ENCODE data around the gene SLC39A11.

DNA sequence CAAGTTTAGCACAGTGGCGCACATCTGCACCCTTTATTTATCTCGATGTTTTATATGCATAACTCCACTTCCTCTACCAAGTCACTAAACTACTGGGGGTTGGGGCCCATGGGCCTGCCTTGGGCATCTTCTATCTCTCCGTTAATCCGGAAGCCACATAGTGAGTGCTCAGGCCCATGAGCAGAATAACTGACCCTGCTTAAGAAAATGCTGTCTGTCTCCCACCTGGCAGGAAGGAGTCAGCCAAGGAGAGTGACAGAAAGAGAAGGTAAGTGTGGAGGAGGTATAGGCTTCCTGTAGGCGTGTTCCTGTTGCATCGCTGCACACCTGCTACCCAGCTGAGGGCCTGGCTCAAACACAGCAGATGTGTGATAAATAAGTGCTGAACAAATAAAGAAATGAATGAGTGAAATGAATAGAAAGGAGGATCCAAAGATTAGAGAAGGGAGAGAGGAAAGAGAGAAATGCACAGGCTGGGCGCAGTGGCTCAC is 320.1 kb downstream of the SLC39A11 start:
- TF ChIP-seq, protein P1, sequence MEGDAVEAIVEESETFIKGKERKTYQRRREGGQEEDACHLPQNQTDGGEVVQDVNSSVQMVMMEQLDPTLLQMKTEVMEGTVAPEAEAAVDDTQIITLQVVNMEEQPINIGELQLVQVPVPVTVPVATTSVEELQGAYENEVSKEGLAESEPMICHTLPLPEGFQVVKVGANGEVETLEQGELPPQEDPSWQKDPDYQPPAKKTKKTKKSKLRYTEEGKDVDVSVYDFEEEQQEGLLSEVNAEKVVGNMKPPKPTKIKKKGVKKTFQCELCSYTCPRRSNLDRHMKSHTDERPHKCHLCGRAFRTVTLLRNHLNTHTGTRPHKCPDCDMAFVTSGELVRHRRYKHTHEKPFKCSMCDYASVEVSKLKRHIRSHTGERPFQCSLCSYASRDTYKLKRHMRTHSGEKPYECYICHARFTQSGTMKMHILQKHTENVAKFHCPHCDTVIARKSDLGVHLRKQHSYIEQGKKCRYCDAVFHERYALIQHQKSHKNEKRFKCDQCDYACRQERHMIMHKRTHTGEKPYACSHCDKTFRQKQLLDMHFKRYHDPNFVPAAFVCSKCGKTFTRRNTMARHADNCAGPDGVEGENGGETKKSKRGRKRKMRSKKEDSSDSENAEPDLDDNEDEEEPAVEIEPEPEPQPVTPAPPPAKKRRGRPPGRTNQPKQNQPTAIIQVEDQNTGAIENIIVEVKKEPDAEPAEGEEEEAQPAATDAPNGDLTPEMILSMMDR (IDR thresholded peaks at IDR 0.05; ENCODE audit: insufficient read depth, low read length) = no peak
- TF ChIP-seq POLR2AphosphoS5 (IDR thresholded peaks at IDR 0.05; ENCODE audit: low read depth) (no peak), GABPA (IDR thresholded peaks at IDR 0.05; ENCODE audit: low read depth) (no peak), SPI1 (IDR thresholded peaks at IDR 0.05; ENCODE audit: borderline replicate concordance, low read depth) (no peak)
- TF ChIP-seq, protein P2, sequence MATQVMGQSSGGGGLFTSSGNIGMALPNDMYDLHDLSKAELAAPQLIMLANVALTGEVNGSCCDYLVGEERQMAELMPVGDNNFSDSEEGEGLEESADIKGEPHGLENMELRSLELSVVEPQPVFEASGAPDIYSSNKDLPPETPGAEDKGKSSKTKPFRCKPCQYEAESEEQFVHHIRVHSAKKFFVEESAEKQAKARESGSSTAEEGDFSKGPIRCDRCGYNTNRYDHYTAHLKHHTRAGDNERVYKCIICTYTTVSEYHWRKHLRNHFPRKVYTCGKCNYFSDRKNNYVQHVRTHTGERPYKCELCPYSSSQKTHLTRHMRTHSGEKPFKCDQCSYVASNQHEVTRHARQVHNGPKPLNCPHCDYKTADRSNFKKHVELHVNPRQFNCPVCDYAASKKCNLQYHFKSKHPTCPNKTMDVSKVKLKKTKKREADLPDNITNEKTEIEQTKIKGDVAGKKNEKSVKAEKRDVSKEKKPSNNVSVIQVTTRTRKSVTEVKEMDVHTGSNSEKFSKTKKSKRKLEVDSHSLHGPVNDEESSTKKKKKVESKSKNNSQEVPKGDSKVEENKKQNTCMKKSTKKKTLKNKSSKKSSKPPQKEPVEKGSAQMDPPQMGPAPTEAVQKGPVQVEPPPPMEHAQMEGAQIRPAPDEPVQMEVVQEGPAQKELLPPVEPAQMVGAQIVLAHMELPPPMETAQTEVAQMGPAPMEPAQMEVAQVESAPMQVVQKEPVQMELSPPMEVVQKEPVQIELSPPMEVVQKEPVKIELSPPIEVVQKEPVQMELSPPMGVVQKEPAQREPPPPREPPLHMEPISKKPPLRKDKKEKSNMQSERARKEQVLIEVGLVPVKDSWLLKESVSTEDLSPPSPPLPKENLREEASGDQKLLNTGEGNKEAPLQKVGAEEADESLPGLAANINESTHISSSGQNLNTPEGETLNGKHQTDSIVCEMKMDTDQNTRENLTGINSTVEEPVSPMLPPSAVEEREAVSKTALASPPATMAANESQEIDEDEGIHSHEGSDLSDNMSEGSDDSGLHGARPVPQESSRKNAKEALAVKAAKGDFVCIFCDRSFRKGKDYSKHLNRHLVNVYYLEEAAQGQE (IDR thresholded peaks at IDR 0.05; ENCODE audit: insufficient replicate concordance, low read depth) = no peak

Measured in HL-60 (cell line).